Lung microvascular endothelial cell (primary cell): ENCODE results near the gene EXT2. TPM values are rescaled to one million over a fixed set of nuclear protein-coding genes. Genes with fewer than 3 reads are reported as not detected.

Experiments
- DNase-seq, 2 donors: peaks; one replicate each; pipeline versions ENCODE4 v3.0.0 to v3.0.0-alpha.2; 2010; ENCODE audit warnings: low read depth in 2 of 2
- total RNA-seq: library from RNA; depleted of rRNA; stranded (reverse); fragments of >200 nt; gene quantifications from 2 replicates; pipeline ENCODE4 v1.2.1, GENCODE V29; 2014

EXT2 gene
- total RNA-seq, 1 donor from 2014 or later, result 119 TPM

- no peak for DNase-seq
Measured at GRCh38 chr11:44266056-44266780, 170.7 kb downstream of the EXT2 start.

GRCh38 chr11:44267006-44267749 is 171.7 kb downstream of the EXT2 start:
- no peak for DNase-seq

- DNase-seq, result peak in 1 of 2 donors; percentile 52
Measured at GRCh38 chr11:44267750-44268613, 172.5 kb downstream of the EXT2 start.

- no peak for DNase-seq
Measured at GRCh38 chr11:44268614-44269080, 173.2 kb downstream of the EXT2 start.

- peak; percentile 57 to 66 for DNase-seq
Measured at GRCh38 chr11:44269369-44270351, 174.2 kb downstream of the EXT2 start.

GRCh38 chr11:44270403-44271273 is 175.2 kb downstream of the EXT2 start:
- no peak for DNase-seq

GRCh38 chr11:44271286-44271685 is 175.8 kb downstream of the EXT2 start:
- DNase-seq, result no peak

- DNase-seq, result no peak
Measured at GRCh38 chr11:44274404-44274803, 178.9 kb downstream of the EXT2 start.

- no peak for DNase-seq
Measured at GRCh38 chr11:44275241-44275640, 179.8 kb downstream of the EXT2 start.

- DNase-seq, result no peak
Measured at GRCh38 chr11:44275961-44276550, 180.6 kb downstream of the EXT2 start.

GRCh38 chr11:44277196-44278090 is 182.0 kb downstream of the EXT2 start:
- no peak for DNase-seq

- DNase-seq, result no peak
Measured at GRCh38 chr11:44279483-44279882, 184.0 kb downstream of the EXT2 start.

- no peak for DNase-seq
Measured at GRCh38 chr11:44280257-44280656, 184.8 kb downstream of the EXT2 start.

- no peak for DNase-seq
Measured at GRCh38 chr11:44281151-44281550, 185.7 kb downstream of the EXT2 start.

- DNase-seq, result no peak
Measured at GRCh38 chr11:44282620-44283019, 187.1 kb downstream of the EXT2 start.

- no peak for DNase-seq
Measured at GRCh38 chr11:44285756-44286155, 190.3 kb downstream of the EXT2 start.

GRCh38 chr11:44286268-44286880 is 190.9 kb downstream of the EXT2 start:
- DNase-seq, result peak; percentile 57 to 66

GRCh38 chr11:44286911-44287310 is 191.4 kb downstream of the EXT2 start:
- DNase-seq, result no peak
